ENCODE data around the gene STAT1. TPM values are rescaled to one million over a fixed set of nuclear protein-coding genes. Genes with fewer than 3 reads are reported as not detected.
"Not testable (repeated sequence)": the region's sequence is repeated elsewhere in the genome, so short reads cannot be mapped to it uniquely, and the experiment has no call there.

The STAT1 gene
- total RNA-seq, 1 experiment from 2014 or later: 62.3 TPM

GRCh38 chr2:191009541-191010374 lies 4.2 kb downstream of the STAT1 start:
- DNase-seq (ENCODE audit: extremely low read depth, low read depth): no peak

DNA sequence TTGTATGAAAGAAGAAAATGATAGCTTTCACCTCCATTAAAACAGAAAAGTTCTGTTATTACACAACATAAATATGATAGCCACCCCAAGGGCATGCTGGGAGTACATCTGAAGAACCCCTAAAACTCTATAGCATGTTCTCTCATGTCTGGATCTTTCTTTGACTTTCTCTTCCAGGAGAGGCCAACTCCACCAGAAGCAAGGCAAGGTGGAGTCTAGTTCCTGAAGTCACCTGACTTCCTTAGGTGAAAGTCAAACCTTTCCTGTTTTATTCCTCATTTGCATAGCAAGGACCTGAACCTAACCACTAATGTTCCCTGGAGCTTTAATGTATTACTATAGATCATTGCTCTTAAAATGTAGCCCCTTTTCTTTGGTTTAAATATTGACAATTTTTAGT lies 5.7 kb downstream of the STAT1 start:
- DNase-seq (ENCODE audit: extremely low read depth, low read depth): no peak

DNA sequence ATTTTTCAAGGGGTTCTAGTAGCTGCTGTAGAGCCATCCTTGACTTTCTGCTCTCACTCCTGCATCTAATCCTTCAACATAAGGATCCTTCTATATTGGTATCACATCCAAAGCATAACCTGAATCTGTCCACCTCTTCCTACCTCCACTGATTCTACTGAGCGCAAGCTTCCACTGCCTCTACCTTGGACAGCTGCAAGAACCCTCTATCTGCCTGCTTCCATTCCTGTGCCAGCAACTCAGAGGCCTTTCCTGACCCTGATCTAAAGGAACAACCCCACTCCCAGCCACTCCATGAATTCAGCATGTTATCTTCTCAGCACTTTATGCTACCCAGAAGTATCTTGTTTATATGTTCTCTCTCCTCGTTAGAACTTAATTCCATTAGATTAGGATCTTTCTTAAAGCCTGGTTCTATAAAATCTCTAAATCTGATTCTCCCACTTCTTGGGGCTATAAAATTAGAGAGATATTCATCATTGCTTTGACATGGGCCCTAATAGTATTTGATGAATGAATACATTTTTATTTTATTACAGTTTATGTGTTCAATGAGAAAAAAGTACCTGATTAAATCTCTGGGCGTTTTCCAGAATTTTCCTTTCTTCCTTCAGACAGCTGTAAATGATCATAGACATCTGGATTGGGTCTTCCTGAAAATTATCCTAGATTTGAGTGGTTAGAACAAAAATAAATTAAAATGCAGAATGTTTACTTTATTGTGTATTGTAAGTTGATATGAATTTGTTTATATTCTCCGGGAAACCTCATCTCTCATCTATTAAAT lies 6.8 kb downstream of the STAT1 start:
- no peak for DNase-seq (ENCODE audit: extremely low read depth, low read depth)

GRCh38 chr2:191006297-191006696 lies 7.7 kb downstream of the STAT1 start:
- no peak for DNase-seq (ENCODE audit: extremely low read depth, low read depth)

DNA sequence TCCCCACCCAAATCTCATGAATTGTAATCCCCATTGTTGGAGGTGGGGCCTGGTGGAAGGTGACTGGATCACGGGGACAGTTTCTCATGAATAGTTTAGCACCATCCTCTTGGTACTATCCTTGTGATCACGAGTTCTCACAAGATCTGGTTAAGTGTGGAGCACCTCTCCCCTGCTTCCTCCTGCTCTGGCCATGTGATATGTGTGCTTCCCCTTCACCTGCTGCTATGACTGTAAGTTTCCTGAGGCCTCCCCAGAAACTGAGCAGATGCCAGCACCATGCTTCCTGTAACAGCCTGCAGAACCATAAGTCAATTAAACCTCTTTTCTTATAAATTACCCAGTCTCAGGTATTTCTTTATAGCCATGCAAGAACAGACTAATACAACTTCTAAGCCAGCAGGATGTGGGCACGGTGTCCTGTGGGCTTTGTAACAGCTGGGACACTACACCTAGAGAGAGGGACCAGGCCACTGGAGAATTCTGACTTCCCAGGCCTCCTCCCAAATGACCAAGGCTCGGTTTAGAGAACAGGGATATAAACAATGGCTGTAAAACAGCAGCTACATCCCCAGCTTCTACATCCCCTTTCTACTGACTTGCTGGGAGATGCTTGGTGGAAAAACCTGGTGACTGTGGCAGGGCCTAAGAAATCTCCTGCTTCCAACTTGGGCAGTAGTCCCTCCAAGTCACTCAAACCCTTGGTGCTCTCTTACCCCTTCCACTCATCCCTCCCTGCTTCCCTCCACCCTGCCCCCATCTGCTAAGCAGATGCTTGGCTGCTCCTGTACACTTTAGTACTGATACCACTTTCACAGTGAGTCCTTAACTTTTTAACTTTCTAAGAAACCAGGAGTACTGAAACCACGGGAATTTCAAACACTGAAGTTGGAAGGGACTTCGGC lies 10.3 kb downstream of the STAT1 start:
- no peak for DNase-seq (ENCODE audit: extremely low read depth, low read depth)

DNA sequence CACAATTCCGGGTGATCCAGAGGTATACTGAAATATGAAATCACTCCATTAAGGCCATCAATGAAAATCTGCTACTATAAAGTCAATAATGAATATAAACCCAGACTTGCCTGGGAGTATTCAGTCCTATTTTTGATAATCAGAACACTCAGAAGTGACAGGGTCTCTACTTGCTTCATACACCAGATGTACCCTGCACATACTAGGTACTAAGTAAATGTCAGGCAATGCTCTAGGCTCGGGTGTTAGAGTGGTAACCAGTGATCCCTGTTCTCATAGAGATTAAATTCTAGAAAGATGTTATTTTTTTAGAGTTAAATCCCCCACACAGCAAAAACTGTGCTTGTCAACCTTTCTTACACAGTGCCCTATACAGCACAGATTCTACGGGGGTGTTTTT lies 12.3 kb downstream of the STAT1 start:
- DNase-seq (ENCODE audit: extremely low read depth, low read depth): no peak

GRCh38 chr2:191001032-191001431 lies 12.9 kb downstream of the STAT1 start:
- no peak for DNase-seq (ENCODE audit: extremely low read depth, low read depth)

DNA sequence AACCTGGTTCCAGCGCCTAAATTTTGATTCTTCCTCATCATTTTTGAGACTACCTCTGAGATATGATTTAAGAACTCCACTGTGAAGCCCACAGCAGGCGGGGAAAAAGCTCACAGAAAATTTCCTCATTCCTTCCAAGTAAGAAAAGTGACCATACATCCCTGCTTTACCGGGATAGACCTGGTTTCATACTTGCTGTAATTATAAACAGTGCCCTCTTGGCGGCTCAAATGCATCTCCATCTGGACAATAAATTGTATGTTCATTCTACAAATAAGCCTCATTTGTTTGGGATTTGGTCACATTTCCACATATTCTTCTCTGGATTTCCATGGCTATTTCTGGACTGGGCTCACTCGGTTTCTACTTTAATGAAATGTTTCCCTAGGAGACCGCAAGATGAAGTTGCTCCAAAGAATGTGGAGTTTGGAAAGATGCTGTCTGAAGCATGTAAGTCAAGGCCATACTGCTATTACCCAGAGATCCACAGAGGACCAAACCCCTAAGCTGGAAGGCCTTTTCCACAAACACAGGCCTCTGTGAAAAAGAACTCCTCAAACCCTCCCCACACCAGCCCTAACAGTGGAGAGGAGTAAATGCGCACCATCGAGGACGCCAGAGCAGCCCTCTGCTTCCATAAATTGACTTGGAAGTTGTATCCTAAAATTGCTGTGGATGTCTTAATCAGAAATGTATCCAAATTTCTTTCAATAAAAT lies 13.9 kb downstream of the STAT1 start:
- DNase-seq (ENCODE audit: extremely low read depth, low read depth): no peak

- no peak for DNase-seq (ENCODE audit: extremely low read depth, low read depth)
Observed at GRCh38 chr2:190999058-190999457, 14.9 kb downstream of the STAT1 start.

DNA sequence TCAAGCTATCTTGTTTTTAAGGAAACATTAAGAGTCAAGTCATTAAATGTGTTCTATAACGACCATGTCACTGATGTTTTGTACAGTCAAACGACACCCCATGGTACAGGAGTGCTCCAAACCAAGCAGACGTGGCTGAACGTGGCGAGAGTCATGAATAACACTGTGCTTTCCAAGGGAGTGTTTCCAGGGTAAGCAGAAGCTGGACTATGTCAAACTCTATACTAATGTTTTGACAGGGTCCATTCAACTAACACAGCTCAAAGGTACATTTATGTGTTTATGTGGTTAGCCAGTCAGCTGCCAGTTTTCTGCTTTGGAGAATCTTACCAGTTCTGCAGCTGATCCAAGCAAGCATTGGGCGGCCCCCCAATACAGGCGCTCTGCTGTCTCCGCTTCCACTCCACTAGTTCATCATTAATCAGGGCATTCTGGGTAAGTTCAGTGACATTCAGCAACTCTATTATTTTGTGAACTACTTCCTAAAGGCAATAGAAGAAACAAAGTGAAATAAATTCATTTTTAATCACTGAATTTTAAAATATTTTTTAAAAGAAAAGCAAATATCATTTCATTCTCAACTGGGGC lies 16.4 kb downstream of the STAT1 start:
- no peak for DNase-seq (ENCODE audit: extremely low read depth, low read depth)

DNA sequence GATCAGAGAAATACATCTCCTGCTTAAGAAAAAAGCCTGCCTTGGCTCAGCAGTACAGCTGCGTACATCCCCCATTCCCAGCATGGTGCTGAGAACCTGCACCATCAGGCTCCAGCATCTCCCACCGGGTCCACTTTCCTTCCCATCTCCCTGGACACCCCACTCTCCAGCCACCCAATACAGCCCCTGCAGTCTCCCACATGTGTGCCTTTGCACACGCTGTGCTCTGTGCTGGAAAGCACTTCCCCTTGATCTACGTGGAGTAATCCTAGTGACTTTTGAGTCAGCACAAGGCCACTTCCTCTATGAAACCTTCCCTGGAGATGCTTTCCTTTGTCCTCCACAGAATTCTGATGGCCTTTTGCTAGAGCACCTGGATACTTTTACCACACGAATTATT lies 17.0 kb downstream of the STAT1 start:
- DNase-seq (ENCODE audit: extremely low read depth, low read depth): no peak

- peak; percentile 49 for DNase-seq (ENCODE audit: extremely low read depth, low read depth)
Observed at GRCh38 chr2:190996338-190996946, 17.5 kb downstream of the STAT1 start.

GRCh38 chr2:190995315-190995714 lies 18.7 kb downstream of the STAT1 start:
- not testable (repeated sequence) for DNase-seq (ENCODE audit: extremely low read depth, low read depth)

- DNase-seq (ENCODE audit: extremely low read depth, low read depth): no peak
Observed at GRCh38 chr2:190994148-190994547, 19.8 kb downstream of the STAT1 start.

DNA sequence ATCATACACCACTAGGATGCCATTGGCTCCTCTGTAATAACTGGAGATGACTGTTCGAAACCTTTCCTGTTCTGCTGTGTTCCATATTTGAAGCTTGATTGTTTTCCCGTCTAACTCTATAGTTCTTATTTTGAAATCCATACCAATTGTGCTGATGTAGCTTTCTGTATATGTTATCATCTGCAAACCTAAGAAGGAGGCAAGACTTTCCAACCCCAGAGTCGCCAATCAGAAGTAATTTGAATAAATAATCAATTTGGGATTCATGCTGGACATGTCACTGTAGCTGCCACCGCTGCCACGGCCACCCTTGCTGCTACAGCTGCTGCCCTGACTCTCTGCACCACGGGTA lies 20.7 kb downstream of the STAT1 start:
- no peak for DNase-seq (ENCODE audit: extremely low read depth, low read depth)

DNA sequence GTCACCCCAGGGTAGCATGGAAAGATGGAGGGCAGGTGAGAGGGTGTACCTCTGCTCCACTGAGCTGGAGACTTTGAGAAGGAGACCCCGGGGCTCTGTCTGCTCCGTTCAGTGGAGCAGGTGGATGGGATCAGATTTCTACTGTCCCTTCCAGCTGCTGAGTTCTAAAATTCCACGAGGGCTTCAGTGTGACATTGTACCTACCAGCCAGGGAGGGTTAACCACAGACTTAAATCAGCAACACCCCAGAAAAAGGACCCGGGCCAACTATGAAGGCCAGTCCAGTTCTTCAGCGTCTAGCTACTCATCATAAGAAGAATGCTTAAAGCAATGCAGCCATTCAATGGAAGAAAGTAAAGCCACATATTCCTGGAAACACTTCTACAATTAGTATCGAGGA lies 23.8 kb downstream of the STAT1 start:
- DNase-seq (ENCODE audit: extremely low read depth, low read depth): no peak

DNA sequence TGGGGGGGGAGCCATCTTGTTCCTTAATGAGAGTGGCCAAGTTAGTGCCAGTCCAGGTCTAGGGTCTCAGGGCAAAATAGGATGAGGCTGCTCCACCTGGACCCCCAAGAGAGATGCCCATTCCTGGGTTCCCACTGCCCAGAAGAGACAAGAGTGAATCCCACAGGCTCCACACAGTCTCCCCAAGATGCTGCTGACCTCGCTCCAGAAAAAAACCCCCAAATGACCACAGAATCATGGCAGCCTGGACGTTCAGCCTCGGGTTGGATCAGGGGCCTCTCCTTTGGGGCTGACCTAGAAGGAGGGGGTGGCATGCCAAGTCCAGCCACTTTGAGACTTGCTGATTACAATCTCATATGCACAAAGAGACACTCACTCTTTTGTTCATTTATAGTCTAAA lies 25.1 kb downstream of the STAT1 start:
- no peak for DNase-seq (ENCODE audit: extremely low read depth, low read depth)

- DNase-seq (ENCODE audit: extremely low read depth, low read depth): no peak
Observed at GRCh38 chr2:190987938-190988337, 26.0 kb downstream of the STAT1 start.

DNA sequence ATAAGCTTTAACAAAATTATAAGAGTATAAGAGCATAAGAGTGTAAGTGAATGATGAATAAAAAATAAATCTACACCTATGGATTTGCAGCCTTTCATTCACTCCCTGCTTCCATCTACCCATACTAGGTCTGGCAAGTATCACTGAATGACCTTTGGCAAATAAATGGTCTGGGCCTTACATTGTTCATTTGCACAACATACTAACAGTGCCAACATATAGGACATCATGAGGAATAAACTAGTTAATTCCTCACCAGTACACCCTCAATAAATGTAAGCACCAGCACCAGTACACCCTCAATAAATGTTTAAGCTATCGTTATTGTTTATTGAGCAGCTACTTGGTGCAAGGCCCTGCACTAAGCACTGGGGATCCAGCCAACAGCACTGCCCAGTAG lies 26.9 kb downstream of the STAT1 start:
- no peak for DNase-seq (ENCODE audit: extremely low read depth, low read depth)
